GM12873 (cell line): Measurements from ENCODE around the gene PLB1.

Source experiments
- CTCF ChIP-seq: IDR thresholded peaks from 2 replicates; pipeline ENCODE4 v1.5.1; 2012; ENCODE audit warnings: low read depth, mild to moderate bottlenecking, moderate library complexity, low read length, control low read depth; ENCODE audit not compliant: insufficient read depth; ENCODE audit errors: missing control alignments

PLB1 gene

GRCh38 chr2:28644760-28645159, 148.9 kb downstream of the PLB1 start:
- TF ChIP-seq CTCF: no peak

GRCh38 chr2:28645553-28645952, 149.7 kb downstream of the PLB1 start:
- no peak for TF ChIP-seq CTCF

GRCh38 chr2:28647682-28648081, 151.8 kb downstream of the PLB1 start:
- no peak for TF ChIP-seq CTCF

- TF ChIP-seq CTCF: no peak
Measured at GRCh38 chr2:28648147-28648546, 152.3 kb downstream of the PLB1 start.

GRCh38 chr2:28648671-28649395, 153.0 kb downstream of the PLB1 start:
- TF ChIP-seq CTCF: no peak

GRCh38 chr2:28649481-28650265, 153.8 kb downstream of the PLB1 start:
- no peak for TF ChIP-seq CTCF

- no peak for TF ChIP-seq CTCF
Measured at GRCh38 chr2:28650266-28650584, 154.4 kb downstream of the PLB1 start.
